HG02943 (cell line): ENCODE data around the gene HPCAL1.

Source experiments
- ATAC-seq: cut with Tn5 transposase; IDR thresholded peaks from one replicate; pipeline ENCODE4 v1.9.1; 2021; ENCODE audit warnings: mild to moderate bottlenecking, low read depth, moderate library complexity; ENCODE audit not compliant: unreplicated experiment

Gene HPCAL1

DNA sequence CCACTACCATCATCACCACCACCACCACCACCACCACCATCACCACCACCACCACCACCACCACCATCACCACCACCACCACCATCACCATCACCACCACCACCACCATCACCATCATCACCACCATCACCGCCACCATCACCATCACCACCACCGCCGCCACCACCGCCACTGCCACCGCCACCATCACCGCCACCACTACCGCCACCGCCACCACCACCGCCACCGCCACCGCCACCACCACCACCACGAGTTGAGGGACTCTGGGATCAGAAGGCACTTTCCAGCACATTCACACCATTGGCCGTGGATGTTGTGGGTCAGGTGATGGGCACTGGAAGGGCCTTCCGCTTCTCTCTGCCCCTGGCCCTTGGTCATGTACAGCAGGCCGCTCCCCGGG lies 96.7 kb downstream of the HPCAL1 start:
- no peak for ATAC-seq

DNA sequence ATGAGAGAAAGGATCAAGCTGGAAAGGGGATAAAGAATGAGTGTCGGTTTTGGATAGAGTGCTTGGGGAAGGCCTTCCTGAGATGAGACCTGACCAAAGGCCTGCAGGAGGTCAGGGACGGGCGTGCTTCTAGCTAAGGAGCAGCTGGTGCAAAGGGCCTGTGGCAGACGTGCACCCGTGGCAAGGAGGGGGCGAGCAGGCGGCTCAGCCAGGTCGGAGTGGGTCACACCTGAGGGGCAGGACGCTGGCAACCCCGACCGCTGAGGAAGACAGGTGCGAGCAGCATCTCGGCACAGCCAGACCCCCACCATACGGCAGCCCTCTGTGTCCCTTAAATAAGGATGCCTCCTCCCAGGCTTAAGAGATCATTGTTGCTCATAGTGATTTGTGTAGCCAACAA lies 97.3 kb downstream of the HPCAL1 start:
- no peak for ATAC-seq

DNA sequence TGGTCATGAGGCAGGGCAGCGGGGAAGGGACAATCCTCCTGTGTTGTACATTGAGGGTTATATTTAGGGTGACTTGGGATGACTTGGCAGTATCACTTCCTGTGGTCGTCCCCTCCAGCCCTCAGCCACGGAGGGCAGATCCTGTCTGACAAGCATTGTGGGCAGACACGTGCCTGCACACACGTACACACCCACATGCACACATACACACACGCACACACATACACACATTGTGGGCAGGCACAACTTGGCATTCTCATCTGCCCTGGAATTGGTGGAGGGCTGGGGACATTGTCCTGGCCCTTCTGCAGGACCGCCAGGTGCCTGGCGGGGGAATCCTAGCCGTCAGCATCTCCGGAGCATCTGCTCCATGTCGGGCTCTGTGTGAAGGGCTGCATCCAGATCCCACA lies 97.9 kb downstream of the HPCAL1 start:
- ATAC-seq: no peak

DNA sequence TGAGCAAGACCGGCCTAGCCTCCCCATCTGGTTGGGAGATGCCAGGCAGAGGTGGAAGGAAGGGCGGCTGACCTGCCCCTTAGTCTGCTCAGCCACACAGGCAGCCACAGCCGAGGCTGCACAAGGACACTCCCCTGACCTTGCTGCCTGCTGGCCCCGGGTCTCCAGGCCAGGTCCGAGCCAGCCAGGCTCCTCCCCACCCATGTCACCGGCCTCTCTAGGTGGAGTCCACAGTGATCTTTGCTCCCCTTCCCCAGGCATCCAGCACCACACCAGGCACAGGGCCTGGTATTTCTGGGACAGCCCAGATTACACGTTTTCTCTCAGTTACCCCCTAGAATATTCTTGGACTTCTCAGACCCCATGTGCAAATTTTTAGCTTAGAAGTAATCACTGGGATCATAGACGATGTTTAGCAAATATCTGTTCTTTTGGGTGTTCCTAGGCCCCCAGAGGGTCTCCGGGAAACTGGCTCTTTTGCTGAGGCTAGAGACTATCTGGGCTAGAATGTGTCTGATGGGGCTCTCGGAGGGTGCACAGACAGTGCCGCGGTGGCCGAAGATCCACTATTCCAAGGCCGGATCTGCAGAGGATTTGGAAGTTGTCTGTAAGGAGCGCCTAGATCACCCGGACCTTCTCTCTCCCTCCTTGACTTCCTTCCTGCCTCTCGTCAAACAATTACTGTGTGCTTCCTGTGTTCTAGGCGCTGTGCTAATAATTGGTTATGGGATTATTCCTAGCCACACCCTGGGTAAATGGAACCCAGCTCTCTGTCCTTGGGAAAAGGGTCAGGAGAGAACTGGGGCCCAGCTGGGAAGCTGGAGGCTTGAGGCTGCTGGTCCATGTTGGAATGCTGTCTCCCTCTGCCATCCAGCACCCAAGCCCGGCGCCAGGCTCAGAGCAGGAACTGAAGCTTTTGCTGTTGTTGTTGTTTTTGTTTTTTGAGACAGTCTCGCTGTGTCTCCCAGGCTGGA lies 98.6 kb downstream of the HPCAL1 start:
- no peak for ATAC-seq

DNA sequence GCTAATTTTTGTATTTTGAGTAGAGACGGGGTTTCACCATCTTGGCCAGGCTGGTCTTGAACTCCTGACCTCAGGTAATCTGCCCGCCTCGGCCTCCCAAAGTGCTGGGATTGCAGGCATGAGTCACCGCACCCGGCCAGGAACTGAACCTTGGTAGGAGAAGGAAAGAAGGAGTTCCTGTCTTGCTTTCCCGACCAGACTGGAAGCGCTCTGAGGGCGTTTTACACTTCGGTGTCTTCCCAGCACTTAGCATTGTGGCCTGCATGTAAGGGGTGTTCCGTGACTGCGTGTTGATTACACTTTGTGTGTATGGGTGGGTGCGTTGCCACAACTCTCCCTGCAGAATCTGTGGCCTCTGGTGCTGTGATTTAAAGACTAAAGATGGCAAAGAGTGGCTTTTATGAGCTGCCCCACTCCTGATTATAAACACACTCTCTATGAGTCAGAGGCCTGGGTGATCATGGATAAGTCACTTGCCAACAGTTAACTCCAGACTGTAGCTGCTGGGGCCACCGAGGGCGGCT lies 99.4 kb downstream of the HPCAL1 start:
- ATAC-seq: no peak

DNA sequence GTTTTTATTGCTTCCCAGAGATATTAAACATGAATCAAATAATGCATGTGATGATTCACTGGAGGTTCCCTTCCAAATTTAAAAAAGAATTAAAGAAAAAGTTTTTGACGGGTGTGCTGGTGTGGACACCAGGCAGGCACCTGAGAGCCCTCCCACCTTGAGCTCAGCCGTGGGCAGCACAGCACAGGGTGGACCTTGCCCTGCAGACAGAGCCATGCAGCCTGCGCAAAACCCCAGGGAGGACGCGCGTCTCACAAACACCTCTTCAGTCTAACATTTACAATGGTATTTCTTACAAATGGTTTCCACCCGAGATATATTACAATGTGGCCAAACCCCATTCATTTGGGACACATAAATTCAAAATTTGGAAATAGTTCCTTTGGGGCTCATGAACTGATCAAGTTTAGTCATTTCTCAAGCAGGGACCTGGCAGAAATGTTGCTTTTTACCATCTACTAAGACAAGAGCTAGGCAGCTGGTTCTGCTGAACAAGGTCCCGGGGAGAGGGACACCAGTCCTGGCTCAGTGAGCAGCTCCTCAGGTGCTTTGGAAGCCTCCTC lies 100.0 kb downstream of the HPCAL1 start:
- no peak for ATAC-seq

DNA sequence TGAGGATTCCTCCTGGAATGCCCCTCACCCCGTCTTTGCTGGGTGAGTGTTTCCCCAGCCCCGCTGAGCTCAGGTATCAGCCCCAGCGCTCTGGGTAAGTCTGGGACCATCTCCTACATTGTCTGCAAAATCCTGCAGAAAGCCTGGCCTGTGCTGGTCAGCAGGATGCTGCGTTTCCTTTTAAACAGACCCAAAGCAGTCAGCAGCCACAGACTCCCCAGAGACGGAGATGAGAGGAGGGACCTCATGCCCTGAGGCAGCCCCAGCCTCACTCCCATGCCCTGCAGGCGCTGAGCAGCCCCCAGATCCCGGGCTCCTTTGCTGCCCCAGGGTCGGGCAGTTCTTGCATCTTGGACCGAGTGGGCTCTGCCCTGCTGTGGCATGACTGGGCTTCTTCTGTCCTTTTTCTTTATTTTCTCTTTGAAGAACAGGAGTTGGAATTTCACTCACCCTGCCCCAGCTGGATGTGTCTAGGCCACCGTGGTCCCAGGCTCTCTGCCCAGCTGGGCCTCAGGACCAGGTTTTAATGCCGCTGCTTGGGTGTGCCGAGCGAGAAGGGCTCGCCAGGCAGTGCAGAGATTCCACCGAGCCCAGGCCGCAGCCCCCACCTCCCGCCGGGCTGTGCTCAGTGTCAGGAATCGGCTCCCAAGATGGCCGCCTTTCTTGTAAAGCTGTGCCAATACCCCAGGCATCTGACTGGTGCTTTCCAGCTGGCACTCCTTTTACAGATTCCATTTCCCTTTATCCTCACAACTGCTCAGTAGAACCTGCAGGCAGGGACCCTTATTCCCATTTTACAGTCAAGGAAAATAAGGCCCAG lies 101.8 kb downstream of the HPCAL1 start:
- no peak for ATAC-seq

DNA sequence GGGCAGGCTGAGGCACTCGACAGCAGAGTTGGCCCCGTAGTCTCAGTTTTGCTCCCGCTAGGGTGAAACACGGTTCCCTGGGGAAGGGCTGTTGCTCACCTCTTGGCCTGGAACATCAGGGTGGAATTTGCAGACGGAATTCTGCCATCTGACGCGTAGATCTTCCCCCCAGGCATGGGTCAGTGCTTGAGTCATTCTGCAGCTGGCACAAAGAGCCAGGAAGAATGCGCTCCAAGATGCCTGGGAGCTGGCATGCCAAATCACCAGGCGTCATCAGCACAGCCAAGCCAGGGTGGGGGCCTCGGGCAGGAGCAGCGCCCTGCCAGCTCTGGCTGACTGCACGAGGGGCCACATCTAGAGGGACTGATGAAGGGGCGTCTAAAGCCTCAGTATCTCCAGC lies 102.7 kb downstream of the HPCAL1 start:
- ATAC-seq: no peak

DNA sequence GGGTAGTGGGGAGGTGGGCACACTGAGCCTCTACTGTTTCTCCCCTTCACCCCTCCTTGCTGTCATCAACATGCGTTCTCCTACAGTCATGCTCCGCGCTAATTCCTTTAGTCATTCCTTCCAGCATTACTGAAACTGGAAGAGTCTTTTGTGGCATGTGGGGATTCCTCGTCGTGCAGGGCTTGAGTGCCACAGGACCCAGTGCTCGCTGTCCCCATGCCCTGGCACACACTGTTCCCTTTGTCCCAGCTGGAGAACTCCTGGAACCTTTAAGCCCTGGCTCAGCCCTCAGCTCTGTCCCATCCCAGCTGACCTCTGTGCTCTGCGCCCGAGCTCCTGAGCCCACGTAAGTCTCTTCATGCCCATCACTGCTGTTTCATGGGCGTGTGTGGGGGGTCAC lies 103.3 kb downstream of the HPCAL1 start:
- ATAC-seq: no peak

DNA sequence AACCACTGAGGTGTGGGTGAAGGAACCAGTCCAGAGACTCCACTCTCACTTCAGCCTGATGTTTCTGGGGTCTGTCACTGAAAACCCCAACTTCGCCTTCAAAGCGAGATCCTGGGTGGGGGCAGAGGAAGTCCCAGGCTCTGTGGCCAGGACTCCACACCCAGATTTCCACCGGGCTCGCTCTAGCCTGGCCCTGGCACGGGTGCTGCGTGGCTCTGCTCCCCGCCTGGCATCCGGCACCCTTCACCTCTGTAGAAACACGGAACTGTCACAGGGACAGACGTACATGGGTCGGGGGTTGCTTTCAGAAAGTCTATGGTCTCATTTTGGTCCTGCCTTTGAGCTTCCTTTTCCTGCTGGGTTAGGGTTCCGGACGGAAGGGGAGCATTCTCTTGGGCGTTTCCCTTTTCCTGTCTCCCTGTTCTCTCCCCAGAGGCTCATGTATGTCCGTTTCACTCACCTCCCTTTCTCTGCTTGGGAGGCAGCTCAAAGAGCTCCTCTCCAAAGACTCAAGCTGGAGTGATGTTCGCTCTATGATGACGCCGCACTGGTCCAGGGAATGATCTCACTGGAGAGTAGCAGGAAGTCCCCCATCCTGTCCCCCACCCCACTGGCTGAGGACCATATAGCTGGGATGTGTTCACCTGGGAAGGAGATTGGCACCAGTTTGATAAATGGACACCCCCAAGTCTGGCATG lies 103.9 kb downstream of the HPCAL1 start:
- ATAC-seq: no peak

DNA sequence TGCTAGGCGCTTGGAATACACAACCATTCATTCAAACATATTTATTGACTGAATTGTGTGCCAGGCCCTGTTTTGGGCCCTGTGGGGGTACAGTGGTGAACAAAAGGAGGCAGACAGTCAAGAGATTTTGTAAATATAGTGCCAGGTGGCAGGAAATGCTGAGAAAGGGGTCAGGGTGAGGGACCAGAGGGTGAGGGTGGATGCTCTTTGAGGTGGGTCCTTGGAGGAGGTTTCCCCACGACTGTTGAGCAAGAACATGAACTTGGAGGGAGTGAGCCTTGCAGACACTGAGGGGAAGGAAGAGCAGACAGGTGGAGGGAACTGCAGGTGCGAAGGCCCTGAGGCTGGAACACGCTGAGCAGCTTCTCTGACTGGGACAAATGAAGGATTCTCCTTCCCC lies 104.7 kb downstream of the HPCAL1 start:
- ATAC-seq: no peak

DNA sequence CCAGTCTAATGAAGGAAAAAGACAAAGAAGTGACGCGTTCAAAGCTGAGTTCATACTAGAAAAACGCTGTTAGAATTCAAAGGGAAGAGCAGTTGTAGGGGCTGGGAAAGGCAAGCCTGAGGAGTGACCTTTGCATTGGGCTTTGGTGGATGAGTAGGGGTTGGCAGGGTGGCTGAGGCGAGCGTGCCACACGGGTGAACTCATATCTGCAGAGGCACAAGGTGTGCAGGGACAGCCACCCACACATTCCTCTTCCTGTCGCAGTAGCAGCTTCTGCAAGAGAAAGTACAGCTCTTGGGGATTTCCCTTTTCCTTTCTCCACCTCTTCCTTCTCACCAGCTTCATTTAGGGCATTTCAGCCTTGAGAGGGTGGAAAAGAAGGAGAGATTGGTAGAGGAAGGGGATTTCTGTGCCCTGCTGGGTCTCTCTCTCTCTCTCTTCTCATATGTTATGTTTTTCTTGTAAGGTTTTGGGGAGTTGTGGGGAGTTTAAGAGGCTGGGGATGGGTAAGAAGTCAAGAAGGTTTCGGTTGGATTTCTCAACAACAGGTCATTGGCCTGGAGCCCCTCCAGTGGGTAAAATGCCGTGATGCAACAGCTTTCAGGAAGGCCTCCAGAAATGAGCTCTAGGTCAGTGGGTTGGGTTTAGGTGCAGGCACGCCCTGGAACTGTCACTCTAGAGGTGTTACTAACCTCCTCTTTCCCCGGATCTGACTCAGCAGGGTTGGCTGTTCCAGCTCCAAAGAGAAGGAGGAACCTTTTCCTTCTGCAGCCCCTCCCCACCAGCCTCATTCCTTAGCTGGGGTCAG lies 105.3 kb downstream of the HPCAL1 start:
- no peak for ATAC-seq

DNA sequence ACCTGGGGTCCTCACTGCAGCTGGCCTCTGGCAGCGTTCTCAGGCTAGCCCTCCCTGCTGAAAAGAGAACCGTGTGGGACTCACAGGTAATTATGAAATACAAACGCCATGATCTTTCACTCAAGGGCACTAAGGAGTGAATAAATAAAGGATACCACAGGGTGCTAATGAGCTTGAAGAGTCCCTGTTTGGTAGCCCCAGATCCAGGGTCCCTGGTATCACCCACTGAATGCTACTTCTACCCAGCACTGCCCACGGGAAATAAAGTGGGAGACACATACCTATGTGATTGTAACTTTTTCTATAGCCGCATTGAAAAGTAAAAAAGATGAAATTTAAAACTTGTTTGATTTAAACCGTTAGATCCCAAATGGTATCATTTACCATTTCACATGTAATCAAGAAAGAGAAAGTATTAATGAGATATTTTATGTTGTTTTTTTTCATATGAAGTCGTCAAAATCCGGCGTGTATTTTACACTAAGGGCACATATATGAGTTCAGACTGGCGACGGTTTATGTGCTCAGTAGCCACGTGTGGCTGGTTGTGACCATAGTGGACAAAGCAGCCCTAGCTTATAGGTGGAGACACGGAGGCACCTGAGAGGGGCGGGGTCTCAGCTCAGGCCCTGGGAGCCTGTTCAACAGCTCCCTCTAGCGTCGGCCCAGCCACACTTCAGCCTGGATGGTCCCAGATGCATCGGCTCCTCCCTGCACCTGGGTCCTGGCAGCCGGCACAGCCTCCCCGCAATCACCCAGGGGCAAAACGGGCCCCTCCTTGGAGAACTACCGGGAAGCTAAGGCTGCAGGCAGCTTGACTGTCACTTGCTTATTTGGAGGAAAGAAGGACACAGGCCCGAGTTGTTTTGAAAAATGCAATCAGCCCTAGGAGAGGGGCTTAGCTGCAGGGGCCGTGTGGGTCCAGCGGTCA lies 106.2 kb downstream of the HPCAL1 start:
- ATAC-seq: peak; percentile 40

DNA sequence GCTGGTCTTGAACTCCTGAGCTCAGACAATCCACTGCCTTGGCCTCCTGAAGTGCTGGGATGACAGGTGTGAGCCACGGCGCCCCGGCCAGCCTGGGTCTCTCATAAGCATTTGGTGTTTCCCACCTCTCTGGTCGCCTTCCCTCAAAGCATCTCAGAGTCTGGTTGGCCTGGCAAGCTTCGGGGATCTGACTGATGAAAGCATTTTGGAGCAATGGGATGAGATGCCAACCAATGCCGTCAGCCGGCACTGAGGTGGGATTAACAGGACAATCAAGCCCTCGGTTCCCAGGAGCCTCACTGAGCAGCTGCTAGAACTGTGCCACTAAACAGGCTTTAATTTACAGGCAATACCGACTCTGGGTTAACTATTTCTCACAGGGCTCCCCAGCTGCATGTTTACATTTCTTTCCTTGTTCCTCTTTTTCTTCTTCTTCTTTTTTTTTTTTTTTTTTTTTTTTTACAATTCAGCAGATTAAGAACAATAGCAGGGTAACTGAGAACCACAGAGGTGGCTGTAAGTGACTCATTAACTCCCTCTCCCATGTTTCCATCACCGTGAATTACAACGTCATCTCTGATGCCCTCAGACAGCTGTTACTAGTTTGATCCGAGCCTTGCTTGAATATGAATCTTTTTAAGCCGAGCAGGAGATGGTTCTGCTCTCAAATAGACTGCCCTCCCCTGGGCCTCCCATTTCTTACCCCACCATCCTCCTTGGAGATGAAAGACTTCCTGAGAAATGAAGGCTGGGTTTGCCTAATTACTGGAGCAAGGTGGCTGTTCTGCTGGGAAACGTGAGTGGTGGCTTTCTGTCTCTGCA lies 107.5 kb downstream of the HPCAL1 start:
- ATAC-seq: peak; percentile 66

DNA sequence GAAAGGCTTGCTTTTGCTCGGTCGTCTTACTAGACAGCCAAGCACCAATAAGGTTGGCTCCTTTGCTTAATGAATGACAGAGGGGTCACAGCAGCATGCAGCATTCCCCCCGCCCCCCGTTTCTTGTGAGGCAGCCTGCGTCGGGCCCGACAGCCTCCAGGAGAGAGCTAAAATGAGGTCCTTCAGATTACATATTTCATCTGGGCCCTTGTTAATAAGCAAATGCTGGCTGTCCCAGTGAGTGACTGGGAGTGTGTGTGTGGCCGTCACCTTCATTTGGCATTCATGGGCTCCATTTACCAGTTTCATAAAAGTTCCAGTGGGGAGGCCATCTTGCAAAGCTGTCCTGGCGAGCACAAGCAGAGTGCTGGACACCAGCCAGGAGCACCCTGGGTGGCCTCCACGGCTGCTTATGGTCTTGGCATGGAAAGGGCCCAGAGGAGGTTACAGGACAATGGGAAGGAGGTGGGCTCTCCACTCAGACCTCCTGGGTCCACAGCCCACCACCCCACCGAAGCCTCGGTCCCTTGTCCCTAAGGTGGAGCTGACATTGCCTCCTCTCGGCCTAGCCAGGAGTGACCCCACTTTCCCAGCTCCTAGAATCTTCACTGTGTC lies 108.2 kb downstream of the HPCAL1 start:
- no peak for ATAC-seq

DNA sequence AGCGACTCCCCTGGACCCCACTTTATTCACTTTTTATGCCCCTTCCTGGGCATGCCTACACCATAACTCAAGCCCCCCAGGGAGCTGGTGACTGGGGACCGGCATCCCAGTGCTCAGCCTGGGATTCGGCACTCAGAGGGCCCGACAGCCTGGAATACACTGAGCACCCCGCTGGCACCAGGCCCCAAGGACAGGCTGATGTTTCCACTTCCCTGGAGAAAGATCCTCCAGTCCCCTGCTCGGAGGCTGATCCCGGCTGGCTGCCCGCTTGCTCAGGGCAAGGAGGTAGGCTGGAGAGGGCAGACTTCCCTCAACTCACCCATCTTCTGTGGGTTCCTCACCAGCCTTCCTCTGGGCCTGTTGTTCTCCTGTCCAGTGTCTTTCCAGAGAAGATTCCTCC lies 108.9 kb downstream of the HPCAL1 start:
- no peak for ATAC-seq

DNA sequence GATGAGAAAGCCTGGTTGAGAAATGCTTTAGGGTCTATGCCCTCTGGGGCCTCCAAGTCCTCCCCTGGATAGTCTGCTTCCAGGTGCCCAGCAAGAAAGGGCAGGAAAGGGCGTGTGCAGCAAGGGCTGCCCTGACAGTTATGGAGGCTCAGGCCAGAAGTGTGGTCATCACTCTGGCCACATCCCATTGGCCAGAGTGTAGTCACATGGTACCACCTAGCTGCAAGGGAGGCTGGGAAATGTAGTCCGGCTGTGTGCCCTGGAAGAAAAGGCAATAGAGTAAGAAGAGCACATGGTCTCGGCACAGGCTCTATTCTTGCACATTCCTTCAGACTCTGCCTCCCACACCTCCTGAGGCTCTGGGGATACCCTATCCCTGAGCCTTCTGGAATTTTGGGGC lies 109.7 kb downstream of the HPCAL1 start:
- no peak for ATAC-seq
